NCI-H2107 treated with DMSO at 0.1 percent for 48 hours (cell line): ENCODE results near the gene TMEM127.
"Not testable (repeated sequence)": the region's sequence is repeated elsewhere in the genome, so short reads cannot be mapped to it uniquely, and the experiment has no call there.

Source experiments
- DNase-seq: peaks from one replicate; lab custom pipeline; 2025; ENCODE audit not compliant: unreplicated experiment; lab: John Stamatoyannopoulos, UW

Gene TMEM127

DNA sequence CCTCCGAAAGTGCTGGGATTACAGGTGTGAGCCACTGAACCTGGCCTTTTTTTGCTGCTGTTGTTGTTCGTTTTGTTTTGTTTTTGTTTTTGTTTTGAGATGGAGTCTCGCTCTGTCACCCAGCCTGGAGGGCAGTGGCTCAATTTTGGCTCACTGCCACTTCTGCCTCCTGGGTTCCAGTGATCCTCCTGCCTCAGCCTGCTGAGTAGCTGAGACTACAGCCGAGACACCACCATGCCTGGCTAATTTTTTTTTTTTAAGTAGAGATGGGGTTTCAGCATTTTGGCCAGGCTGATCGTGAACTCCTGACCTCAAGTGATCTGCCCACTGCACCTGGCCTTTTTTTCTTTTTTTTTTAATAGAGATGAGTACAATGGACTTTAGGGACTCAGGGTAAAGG, 22.0 kb downstream of the TMEM127 start:
- DNase-seq = no peak

DNA sequence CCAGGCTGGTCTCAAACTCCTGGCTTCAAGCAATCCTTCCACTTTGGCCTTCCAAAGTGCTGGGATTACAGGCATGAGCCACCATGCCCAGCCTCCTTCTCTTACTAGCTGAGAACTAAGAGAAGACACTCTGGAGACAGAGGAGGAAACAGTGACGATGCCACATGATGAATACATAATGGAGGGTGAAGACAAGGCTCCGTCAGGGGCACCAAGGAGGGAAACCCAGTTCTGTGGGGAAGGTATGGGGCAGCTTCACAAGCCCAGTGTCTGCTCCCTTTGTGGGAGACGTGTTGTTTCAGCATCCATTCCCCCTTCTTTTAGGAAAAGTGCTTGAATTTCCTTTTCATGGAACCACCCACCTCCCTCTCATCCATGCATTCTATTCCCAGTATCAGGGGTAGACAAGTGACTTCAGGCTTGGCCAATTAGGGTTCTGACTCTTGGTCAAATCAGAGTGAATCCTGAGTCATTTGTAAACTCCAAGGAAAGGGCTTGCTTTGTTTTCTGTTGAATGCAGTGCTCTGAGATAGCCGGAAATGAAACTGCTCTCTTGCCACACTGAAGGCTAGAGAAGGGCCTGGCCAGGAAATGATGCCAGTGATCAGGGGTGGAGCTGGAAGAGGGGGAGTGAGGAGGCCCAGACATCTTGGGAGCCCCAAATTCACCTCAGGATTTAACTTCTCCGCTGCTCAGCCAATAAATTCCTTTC, 23.7 kb downstream of the TMEM127 start:
- DNase-seq = no peak

DNA sequence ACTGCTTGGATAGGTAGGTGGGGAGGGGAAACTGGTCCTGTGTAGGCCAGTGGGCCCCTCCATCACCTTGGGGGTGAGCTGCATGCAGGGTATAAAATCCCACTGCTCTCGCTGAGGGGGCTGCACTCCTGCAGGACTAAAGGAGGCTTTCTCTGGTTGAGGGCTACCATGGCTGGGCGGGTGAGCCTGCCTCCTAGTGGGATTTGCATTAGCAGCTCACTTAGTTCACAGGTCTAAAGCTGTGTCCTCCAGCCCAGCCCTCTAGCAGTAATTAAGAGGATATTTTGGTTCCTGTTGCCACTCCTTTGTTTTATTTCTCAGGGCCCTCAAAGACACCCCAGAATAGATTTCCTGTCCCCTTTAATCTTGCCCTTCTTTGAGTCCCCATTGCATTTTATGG, 24.6 kb downstream of the TMEM127 start:
- DNase-seq = no peak

DNA sequence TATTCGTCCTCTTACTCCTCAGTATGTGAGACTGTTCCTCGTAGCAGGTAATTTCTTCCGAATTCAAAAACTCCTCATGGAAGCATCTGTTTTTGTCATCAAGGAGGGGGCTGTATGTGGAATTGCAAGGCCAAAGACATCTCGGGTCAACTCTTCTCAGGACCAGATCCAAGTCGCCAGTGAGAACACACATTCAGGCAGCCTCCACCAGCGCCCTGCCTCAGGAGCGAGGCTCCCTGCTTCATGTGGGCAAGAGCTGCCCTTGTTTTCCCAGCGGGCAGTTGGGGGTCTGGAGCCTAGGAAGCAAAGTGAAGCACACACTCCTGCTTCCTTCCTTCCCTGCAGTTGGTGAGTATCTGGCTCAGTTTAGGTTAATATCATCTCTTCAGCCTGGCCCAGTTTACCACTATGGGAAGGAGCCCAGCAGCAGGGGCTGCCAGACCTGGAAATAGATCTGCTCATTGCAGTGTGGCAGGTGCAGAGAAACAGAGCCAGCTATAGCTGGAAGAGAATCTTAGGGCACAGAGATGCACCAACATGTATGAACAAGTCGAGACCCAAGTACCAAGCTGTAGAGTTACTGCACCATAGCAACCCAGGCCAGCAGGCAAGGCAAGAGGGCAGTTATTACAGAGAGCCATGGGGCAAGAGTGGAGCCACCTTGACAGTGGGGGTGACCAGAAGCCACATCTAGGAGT, 25.3 kb downstream of the TMEM127 start:
- no peak for DNase-seq

DNA sequence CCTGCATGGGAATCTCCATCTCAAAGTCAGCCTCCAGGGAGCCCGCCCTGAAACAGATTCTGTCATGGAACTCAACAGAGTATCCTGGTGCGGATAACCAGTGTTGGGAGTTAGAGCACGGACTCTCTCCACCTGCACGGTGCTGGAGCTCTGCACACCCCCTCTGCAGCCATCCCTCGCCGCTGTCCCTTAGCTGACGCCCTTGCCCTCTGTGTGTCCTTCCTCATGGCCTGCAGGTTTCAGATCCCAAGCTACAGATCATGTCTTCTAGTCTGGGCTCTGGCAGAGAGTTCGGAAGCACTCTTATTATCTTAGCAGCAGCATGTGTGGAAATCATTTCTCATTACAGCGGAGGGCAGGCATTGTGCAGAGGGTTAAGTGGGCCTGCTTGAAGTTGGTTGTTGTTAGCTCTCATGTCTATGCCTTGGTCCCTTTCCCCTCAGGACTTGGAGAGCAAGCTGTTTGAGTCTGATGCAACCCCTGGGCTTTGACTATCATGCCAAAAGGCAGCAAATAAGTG, 26.0 kb downstream of the TMEM127 start:
- no peak for DNase-seq

DNA sequence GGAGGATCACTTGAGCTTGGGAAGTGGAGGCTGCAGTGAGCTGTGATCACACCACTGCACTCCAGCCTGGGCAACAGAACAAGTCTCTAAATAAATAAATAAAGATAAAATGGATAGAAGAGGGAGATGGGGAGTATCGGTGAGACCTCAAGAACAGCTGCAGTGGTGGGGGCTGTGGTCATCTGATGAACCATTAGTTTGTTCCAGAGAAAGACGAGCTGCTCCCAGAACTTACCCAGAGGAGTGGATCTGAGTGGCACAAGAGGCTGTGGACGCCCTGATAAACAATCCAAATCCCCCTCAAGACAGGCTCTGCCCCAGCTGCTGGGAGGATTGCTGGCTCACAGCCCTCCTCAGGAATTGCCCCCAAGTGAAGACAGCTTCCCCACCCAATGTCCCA, 26.7 kb downstream of the TMEM127 start:
- DNase-seq = no peak

DNA sequence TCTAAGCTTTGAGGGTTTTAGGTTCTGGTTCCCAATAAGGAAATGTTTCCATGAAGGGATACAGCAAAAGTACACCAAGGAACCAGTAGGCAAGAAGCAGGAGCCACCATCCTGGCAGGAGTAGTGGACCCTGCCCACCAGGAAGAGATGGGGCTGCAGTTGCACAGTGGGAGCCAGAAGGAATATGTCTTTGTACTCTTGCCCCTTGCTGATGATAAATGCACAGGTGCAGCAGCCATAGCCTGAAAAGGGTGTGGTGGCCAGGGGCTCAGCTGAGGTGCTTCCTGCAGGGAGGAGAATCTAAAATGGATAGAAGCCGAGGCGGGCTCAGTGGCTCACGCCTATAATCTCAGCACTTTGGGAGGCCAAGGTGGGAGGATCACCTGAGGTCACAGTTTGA, 27.5 kb downstream of the TMEM127 start:
- no peak for DNase-seq

DNA sequence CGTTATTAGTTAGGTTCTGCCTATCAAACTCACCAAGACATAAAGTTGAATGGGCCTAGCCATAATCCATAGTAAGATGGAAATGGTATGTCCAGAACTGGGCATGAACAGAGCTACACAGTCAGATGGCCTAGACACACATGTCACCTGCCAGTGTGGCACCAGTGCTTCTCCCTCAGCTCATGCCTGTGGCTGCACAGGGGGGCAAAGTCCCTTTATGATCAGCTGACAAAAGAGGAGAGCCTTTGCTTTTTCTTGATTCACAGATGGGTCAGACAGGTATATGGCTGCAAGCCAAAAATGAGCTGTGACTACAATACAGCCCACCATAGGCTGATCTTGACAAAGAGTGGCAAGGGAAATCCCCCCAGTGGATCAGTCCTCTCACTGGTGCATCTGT, 28.9 kb downstream of the TMEM127 start:
- no peak for DNase-seq

DNA sequence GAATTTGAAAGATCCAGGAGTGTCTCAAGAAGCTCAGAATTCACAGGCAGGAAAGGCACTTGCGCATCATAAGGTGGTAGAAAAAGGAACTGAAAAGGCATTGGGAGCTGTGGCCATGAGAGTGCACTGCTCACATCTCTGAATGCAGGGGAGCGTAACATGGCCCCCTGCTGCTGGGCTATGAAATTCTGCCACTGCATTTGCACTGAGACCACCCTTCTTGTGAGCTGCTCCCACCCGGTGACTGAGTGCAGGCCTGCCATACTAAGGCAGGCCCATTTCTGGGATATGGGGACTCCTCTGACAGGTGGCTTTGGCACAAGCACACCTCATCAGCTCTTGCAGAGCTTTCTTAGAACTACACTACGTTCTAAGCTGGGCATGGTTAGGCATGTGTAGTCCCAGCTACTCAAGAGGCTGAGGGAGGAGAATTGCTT, 31.9 kb downstream of the TMEM127 start:
- DNase-seq = no peak

DNA sequence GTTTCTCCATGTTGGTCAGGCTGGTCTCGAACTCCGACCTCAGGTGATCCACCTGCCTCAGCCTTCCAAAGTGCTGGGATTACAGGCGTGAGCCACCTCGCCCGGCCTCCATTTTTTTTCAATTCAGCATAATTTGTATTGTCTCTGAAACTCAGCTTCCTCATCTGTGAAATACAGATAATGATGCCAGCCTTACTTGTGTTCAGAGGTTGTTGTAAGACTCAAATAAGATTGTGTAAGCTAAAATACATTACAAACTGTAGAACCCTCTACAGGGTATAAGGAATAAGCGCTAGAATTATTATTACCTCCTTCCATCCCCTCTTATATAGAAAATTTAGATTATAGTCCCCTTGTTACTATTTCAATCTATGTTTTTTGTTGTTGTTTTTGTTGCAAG, 32.4 kb downstream of the TMEM127 start:
- DNase-seq = no peak

DNA sequence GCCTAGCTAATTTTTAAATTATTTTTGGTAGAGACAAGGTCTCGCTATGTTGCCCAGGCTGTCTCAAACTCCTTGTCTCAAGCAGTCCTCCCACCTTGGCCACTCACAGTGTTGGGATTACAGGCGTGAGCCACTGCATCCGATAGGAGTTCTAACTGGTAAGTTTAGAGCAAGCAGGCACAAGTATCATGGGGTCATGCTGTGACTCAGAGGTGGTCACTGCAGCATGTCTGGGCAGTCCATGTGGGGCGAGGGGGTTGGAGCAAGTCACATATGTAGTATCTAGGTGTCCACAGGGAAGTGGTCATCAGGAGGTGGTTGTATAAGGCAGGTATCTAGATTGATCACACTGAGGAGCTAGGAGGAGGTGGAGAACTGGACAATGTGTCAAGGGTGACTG, 34.5 kb downstream of the TMEM127 start:
- DNase-seq = no peak

DNA sequence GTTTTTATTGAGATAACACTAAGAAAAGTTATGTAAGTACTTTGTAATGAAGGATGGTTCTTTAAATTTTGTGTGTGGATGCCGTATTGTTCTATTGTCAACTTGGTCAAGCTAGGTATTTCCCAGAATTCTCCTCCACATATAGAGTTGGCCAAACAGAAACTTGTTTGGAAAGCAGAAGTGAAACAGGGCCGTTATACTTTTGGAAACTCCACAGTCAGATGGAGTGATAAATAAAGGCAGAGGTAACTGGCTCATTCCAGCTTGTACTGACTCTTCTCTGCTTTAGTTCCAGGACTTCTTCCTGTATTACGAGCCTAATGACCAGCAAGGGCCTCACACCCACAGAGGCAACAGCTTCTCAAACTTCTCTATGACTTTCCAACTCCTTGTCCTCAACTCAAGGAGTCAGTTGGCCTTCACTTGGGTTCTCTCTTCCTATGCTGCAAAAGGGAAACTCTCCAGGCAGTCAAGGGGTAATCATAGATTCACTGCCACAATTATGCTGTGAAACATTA, 40.7 kb downstream of the TMEM127 start:
- DNase-seq = no peak

DNA sequence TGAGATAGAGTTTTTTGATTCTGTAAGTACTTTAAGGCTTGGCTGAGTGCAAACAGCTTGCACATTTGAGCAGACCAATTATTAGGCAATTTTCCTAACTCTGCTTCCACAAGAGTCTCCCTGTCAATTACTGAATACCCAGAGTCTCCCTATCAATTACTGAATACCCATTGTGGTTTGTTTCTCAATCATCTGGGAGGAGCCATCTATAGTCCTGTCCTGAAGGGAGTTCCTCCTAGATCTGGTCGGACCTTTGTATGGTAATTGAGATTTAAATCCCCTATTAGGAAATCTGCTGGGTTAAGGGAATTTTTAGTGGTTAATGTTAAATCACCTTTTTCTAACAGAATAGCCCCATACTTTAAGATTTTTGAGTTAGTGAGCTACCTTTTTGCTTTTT, 44.7 kb downstream of the TMEM127 start:
- DNase-seq = not testable (repeated sequence)

DNA sequence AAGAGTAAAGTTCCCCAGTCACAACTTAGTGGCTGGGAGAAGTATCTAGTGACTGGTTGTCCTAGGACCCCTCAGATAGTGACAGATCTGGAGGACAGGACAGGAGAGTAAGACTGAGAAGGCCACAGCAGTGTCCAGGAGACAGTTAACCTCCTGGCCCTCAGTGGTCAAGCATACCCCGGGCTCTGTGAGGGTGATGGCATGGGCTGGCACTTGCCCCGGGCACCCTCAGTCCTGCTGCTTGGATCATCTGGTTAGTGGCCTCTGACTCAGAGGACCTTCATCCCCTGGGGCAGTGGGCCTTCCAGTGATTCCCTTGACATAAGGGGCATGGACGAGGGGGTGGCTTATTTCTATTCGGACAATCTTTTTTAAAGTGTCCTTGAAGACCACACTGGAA, 45.8 kb downstream of the TMEM127 start:
- DNase-seq = not testable (repeated sequence)

DNA sequence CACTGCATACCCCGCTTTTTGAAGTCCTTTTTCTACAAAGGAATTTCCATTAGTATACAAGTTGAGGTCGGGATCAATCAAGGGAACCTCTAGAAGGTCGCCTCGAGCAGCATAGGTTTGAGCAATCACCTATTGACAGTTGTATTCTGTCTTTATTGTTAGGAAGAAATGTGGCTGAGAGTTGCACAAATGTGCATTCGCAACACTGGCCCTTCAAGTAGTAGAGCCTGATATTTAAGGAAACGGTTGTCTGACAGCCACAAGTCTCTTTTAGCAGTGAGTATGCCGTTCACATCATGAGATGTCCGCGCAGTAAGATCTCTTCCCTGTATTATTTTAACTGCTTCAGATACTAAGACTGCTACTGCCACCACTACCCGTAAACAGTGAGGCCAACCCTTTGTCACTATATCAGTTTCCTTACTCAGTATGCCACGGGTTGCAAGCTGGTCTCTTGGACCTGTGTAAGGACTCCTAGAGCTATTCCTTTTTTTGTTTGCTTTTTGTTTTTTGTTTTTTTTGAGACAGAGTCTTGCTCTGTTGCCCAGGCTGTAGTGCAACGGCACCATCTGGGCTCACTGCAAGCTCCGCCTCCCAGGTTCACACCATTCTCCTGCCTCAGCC, 47.2 kb downstream of the TMEM127 start:
- no peak for DNase-seq

DNA sequence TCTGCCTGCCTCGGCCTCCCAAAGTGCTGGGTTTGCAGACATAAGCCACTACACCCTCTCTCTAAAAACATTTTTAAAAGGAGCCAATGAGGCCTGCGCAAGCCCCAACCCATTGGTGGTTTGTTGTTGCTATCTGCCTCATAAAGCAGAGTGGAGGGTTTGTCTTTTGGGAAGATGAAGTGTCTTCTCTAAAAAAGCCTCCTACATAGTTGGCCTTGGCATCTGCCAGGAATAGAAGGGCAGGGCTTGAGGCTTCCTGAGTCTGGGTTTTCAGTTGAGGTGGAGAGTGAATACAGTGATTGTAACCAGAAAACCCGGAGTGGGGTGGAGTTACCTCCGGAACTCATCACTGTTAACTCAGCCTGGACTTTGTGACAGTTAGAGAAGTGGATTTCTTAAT, 51.2 kb downstream of the TMEM127 start:
- DNase-seq = no peak

DNA sequence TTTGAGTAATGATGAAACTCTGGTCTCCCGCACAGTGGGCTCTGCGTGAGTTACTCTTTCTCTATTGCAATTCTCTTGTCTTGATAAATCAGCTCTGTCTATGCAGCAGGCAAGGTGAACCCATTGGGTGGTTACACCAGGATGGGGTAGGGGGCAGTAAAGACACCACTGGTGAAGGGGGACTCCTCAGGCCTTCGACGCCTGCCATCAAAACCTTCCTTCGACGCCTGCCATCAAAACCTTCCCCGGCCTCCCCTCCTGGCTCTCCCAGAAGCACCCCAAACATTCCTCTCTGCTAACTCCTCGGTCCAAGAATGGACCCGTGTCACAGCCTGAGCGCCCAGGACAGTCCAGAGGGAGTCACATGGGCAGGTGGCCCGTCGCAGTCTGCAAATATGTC, 52.4 kb downstream of the TMEM127 start:
- DNase-seq = no peak

DNA sequence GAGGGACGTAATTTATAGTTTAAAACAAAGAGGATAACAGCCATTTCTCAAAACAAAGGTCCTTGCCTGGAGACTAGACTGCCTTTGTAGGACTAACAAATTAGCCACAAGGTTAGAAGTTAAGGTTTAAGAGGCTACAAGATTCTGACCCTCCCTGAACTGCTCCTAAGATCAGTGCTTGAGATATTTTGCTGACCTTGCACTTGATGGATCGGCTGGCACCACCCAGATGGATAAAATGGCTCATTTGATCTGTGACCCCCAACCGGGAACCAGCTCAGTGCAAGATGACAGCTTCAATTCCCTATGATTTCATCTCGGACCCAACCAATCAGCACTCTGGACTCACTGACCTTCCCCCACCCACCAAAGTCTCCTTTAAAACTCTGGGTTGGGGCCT, 53.5 kb downstream of the TMEM127 start:
- DNase-seq = no peak

DNA sequence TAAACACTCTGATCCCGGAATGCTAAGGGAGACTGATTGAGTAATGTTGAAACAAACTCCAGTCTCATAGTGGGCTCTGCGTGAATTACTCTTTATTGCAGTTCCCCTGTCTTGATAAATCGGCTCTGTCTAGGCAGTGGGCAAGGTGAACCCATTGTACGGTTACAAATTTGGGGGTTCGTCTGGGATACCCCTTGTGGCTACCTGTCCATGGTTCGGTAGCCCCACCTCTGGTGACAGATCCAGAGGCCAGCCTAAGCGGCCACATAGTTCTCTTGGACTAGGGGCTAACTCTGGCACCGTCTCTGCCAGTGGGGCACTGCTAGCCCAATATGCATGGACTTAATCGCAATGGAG, 56.1 kb downstream of the TMEM127 start:
- no peak for DNase-seq

DNA sequence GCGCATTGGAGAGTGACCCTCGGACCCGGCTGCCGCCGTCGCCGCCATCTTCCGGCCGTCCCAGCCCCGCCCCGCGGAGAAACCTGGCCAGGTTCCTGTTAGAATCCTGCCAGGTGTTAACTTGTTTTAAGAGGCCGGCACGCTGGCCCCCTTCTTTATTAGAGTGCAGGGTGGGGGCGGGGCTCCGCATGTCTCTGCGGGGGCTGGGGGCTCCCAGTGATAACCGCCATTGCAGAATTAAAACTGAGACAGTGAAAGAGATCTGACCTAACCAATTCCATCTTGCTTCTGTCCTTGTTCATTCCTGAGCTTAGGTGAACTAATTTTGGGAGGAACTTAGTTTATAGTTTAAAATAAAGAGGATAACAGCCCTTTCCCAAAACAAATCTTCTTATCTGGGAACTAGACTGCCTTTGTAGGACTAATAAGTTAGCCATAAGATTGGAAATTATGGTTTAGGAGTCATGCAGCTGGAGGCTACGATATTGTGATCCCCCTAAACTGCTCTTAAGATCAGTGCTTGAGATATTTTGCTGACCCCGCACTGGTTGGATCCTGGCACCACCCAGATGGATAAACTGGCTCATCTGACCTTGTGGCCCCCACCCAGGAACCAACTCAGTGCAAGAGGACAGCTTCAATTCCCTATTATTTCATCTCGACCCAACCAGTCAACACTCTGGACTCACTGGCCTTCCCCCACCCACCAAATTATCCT, 56.6 kb downstream of the TMEM127 start:
- DNase-seq = no peak
